GM23338 (cell line): ENCODE measurements around the gene CPT1A. TPM values are rescaled to one million over a fixed set of nuclear protein-coding genes. Genes with fewer than 3 reads are reported as not detected.

ENCODE experiments used
- ATAC-seq: fragments of 200-7000 bp; cut with Tn5 transposase; 3 replicates; pipeline ENCODE4 v1.9.1; 2020
- DNase-seq: peaks from one replicate; pipeline ENCODE4 v3.0.0-alpha.2; 2015; ENCODE audit warnings: low spot score
- H2AFZ ChIP-seq: fragments of 200-600 bp; sonication (generic); 2 replicates; pipeline ENCODE4 v1.8.0; 2016; ENCODE audit warnings: antibody characterized with exemption, mild to moderate bottlenecking, moderate library complexity
- H3F3A ChIP-seq: fragments of 200-600 bp; sonication (generic); replicated peaks from 2 replicates; pipeline ENCODE4 v1.8.0; 2017; ENCODE audit warnings: antibody characterized with exemption, mixed run types, low read depth
- H3K27ac ChIP-seq: fragments of 200-600 bp; sonication (generic); 2 replicates; pipeline ENCODE4 v1.6.1; 2016; ENCODE audit warnings: low read depth
- H3K27me3 ChIP-seq: fragments of 200-600 bp; sonication (generic); 2 replicates; pipeline ENCODE4 v1.8.0; 2016; ENCODE audit warnings: mild to moderate bottlenecking, mixed run types, moderate library complexity; ENCODE audit not compliant: insufficient read depth
- H3K36me3 ChIP-seq: fragments of 200-600 bp; sonication (generic); 2 replicates; pipeline ENCODE4 v1.8.0; 2016; ENCODE audit warnings: mild to moderate bottlenecking; ENCODE audit not compliant: insufficient read depth
- H3K4me1 ChIP-seq: fragments of 200-600 bp; sonication (generic); 2 replicates; pipeline ENCODE4 v1.8.0; 2016; ENCODE audit warnings: mild to moderate bottlenecking, moderate library complexity; ENCODE audit not compliant: insufficient read depth
- H3K4me2 ChIP-seq: fragments of 200-600 bp; sonication (generic); 2 replicates; pipeline ENCODE4 v1.7.1; 2017; ENCODE audit warnings: mixed run types
- H3K4me3 ChIP-seq: fragments of 200-600 bp; sonication (generic); 2 replicates; pipeline ENCODE4 v1.6.1; 2016; ENCODE audit warnings: mixed run types
- H3K79me2 ChIP-seq: fragments of 200-600 bp; sonication (generic); replicated peaks from 2 replicates; pipeline ENCODE4 v1.8.0; 2017; ENCODE audit warnings: mild to moderate bottlenecking; ENCODE audit not compliant: insufficient read depth
- H3K9me2 ChIP-seq: fragments of 200-600 bp; sonication (generic); 2 replicates; pipeline ENCODE4 v1.8.0; 2017; ENCODE audit not compliant: insufficient read depth
- H4K20me1 ChIP-seq: fragments of 200-600 bp; sonication (generic); replicated peaks from 2 replicates; pipeline ENCODE4 v1.8.0; 2017; ENCODE audit warnings: mild to moderate bottlenecking; ENCODE audit not compliant: insufficient read depth
- H3K27ac Mint-ChIP-seq: 2 replicates; pipeline ENCODE4 v1.8.0; 2020; ENCODE audit warnings: inconsistent platforms, mild to moderate bottlenecking, moderate library complexity, mixed read lengths
- H3K27me3 Mint-ChIP-seq: 3 replicates; pipeline ENCODE4 v1.8.0; 2022; ENCODE audit warnings: low read depth, mild to moderate bottlenecking, moderate library complexity, mixed read lengths, inconsistent platforms; ENCODE audit not compliant: insufficient read depth, poor library complexity
- H3K36me3 Mint-ChIP-seq: 3 replicates; pipeline ENCODE4 v1.8.0; 2021; ENCODE audit warnings: low read depth, mild to moderate bottlenecking, inconsistent platforms, moderate library complexity, mixed read lengths
- H3K4me1 Mint-ChIP-seq: 3 replicates; pipeline ENCODE4 v1.8.0; 2020; ENCODE audit warnings: mild to moderate bottlenecking, inconsistent platforms, mixed read lengths
- H3K4me3 Mint-ChIP-seq: 3 replicates; pipeline ENCODE4 v1.8.0; 2021; ENCODE audit warnings: moderate library complexity, mild to moderate bottlenecking, inconsistent platforms, mixed read lengths
- H3K9me3 Mint-ChIP-seq: 3 replicates; pipeline ENCODE4 v1.8.0; 2020; ENCODE audit warnings: moderate library complexity, mild to moderate bottlenecking, inconsistent platforms, mixed read lengths
- CREB1 ChIP-seq: fragments of 250-450 bp; sonication (Bioruptor Pico); IDR thresholded peaks from 2 replicates; pipeline ENCODE4 v1.5.0; 2020; ENCODE audit warnings: low read depth, mild to moderate bottlenecking, moderate library complexity
- CTCF ChIP-seq, 2 experiments: fragments of 200-600 bp in 1 of 2; sonication (generic) in 1 of 2; conservative IDR thresholded peaks; 2 replicates each; pipeline versions ENCODE4 v1.5.1 to v1.6.1; 2016 to 2017; ENCODE audit warnings: antibody characterized with exemption in 2 of 2, low read depth in 2 of 2, mild to moderate bottlenecking in 2 of 2, moderate library complexity in 1 of 2
- ETS1 ChIP-seq: IDR thresholded peaks from 2 replicates; pipeline ENCODE4 v1.6.1; 2016; ENCODE audit warnings: antibody characterized with exemption
- EZH2 ChIP-seq: fragments of 200-600 bp; sonication (generic); IDR thresholded peaks from one replicate; pipeline ENCODE4 v1.8.0; 2017; ENCODE audit warnings: antibody characterized with exemption, mild to moderate bottlenecking, low read depth; ENCODE audit not compliant: unreplicated experiment
- EZH2phosphoT487 ChIP-seq: fragments of 200-600 bp; sonication (generic); IDR thresholded peaks from one replicate; pipeline ENCODE4 v1.8.1; 2018; ENCODE audit warnings: antibody characterized with exemption; ENCODE audit not compliant: unreplicated experiment
- JUNB ChIP-seq: IDR thresholded peaks from one replicate; pipeline ENCODE4 v1.6.1; 2016; ENCODE audit warnings: antibody characterized with exemption; ENCODE audit not compliant: unreplicated experiment
- NANOG ChIP-seq: IDR thresholded peaks from 2 replicates; pipeline ENCODE4 v1.6.1; 2016; ENCODE audit warnings: antibody characterized with exemption, borderline replicate concordance
- POLR2AphosphoS5 ChIP-seq: IDR thresholded peaks from 2 replicates; pipeline ENCODE4 v1.6.1; 2016; ENCODE audit warnings: antibody characterized with exemption, low read depth
- REST ChIP-seq: IDR thresholded peaks from one replicate; pipeline ENCODE4 v1.6.1; 2018; ENCODE audit warnings: antibody characterized with exemption; ENCODE audit not compliant: unreplicated experiment
- STAT1 ChIP-seq: IDR thresholded peaks from one replicate; pipeline ENCODE4 v1.6.1; 2016; ENCODE audit warnings: antibody characterized with exemption; ENCODE audit not compliant: unreplicated experiment
- ZNF114 ChIP-seq: fragments of 250-450 bp; sonication (Bioruptor Pico); IDR thresholded peaks from 2 replicates; pipeline ENCODE4 v1.5.0; 2020; ENCODE audit warnings: mild to moderate bottlenecking, moderate library complexity
- ZNF331 ChIP-seq: fragments of 250-450 bp; sonication (Bioruptor Pico); IDR thresholded peaks from 2 replicates; pipeline ENCODE4 v1.5.0; 2020; ENCODE audit warnings: low read depth, mild to moderate bottlenecking, moderate library complexity
- ZNF462 ChIP-seq: fragments of 250-450 bp; sonication (Bioruptor Pico); IDR thresholded peaks from 2 replicates; pipeline ENCODE4 v1.5.0; 2020; ENCODE audit warnings: mild to moderate bottlenecking, moderate library complexity
- long read RNA-seq: library from polyadenylated mRNA; unstranded; transcript quantifications from one replicate; pipeline ENCODE4 v2.0.0, GENCODE V29; 2020; ENCODE audit not compliant: unreplicated experiment
- polyA plus RNA-seq: library from polyadenylated mRNA; unstranded; fragments of >200 nt; fragmentation: Nextera tagmentation; extraction: Ambion mirVana; gene quantifications from 2 replicates; pipeline ENCODE4 v1.2.1, GENCODE V29; 2016
- total RNA-seq: library from RNA; depleted of rRNA; stranded (reverse); fragments of >200 nt; shearing (Covaris generic); gene quantifications from 2 replicates; pipeline ENCODE4 v1.2.3, GENCODE V29; 2014; rRNA removed

CPT1A gene
- 9.5 and 11.5 TPM in 2 replicates for total RNA-seq
- 2.6 and 4.3 TPM in 2 replicates for polyA plus RNA-seq
- long read RNA-seq, partial matches to known transcripts = 0 of 2 reads
- long read RNA-seq, other reads (novel, unspliced or antisense) = 1 of 2 reads

GRCh38 chr11:68841718-68842426 is at the start of gene CPT1A:
Gene CPT1A, minus strand, starts transcription at chr11:68841916. Its CDS starts 26,442 bp downstream, at chr11:68815474.
- Mint-ChIP-seq H3K36me3 (no peaks in the 10 kb centered on the region), H3K9me3 (no peaks in the 10 kb centered on the region; the same call in 2 of the 3 replicates), H3K27me3 (peaks cover 65% of the 10 kb centered on the region), H3K4me1 (peaks cover 36% of the 10 kb centered on the region), H3K4me3 (peak within 1 kb of the TSS; percentile 79), H3K27ac (no peak within 1 kb of the TSS)
- Histone ChIP-seq H3K4me1 (peaks cover 17% of the 10 kb centered on the region), H3K79me2 (no peaks in the 10 kb centered on the region), H3F3A (peaks cover 29% of the 10 kb centered on the region), H2AFZ (no peak within 1 kb of the TSS; the same call in 1 of the 2 replicates), H3K9me2 (no peaks in the 10 kb centered on the region), H3K4me2 (peak within 1 kb of the TSS; percentile 85), H3K36me3 (no peaks in the 10 kb centered on the region), H3K4me3 (peak within 1 kb of the TSS; percentile 74), H4K20me1 (no peaks in the 10 kb centered on the region), H3K27ac (no peak within 1 kb of the TSS), H3K27me3 (peaks cover 62% of the 10 kb centered on the region)
- TF ChIP-seq ZNF462 (CRISPR knock-in tag) (no peak), ETS1 (no peak), POLR2AphosphoS5 (no peak), NANOG (no peak), CTCF (conservative IDR thresholded peaks at IDR 0.05; ENCODE audit: low read depth in 2 of 2) (no peak), STAT1 (no peak), CREB1 (CRISPR knock-in tag) (no peak), EZH2phosphoT487 (no peak), ZNF114 (no peak), JUNB (no peak), ZNF331 (CRISPR knock-in tag) (no peak), REST (no peak), EZH2 (no peak)
- ATAC-seq (peak; percentile 16), DNase-seq (peak; percentile 78)
